Upper lobe of left lung (tissue), 4 donors: ENCODE measurements around the gene NEURL1.

Source experiments
- EP300 ChIP-seq, 4 donors: sonication (generic); formaldehyde crosslinking; IDR thresholded peaks; one replicate each; pipeline ENCODE4 v1.5.1; 2017; ENCODE audit warnings: antibody characterized with exemption in 4 of 4, control low read depth in 2 of 4
- POLR2A ChIP-seq, 4 donors: fragments of 450-650 bp; IDR thresholded peaks; one replicate each; pipeline ENCODE4 v1.5.1; 2016 to 2017; ENCODE audit warnings: antibody characterized with exemption in 4 of 4, mild to moderate bottlenecking in 2 of 4
- TF ChIP-seq, protein P1 (sequence below), 6 experiments: fragments of 450-650 bp in 4 of 6; fragments of 200-600 bp in 2 of 6; sonication (generic) in 2 of 6; IDR thresholded peaks; one replicate each; pipeline ENCODE4 v1.5.1; 2016 to 2019; ENCODE audit warnings: antibody characterized with exemption in 6 of 6

GRCh38 chr10:103519798-103520197, 26.3 kb downstream of the NEURL1 start:
- TF ChIP-seq POLR2A (IDR thresholded peaks at IDR 0.05) (no peak), EP300 (IDR thresholded peaks at IDR 0.05) (no peak)
- TF ChIP-seq, protein P1, sequence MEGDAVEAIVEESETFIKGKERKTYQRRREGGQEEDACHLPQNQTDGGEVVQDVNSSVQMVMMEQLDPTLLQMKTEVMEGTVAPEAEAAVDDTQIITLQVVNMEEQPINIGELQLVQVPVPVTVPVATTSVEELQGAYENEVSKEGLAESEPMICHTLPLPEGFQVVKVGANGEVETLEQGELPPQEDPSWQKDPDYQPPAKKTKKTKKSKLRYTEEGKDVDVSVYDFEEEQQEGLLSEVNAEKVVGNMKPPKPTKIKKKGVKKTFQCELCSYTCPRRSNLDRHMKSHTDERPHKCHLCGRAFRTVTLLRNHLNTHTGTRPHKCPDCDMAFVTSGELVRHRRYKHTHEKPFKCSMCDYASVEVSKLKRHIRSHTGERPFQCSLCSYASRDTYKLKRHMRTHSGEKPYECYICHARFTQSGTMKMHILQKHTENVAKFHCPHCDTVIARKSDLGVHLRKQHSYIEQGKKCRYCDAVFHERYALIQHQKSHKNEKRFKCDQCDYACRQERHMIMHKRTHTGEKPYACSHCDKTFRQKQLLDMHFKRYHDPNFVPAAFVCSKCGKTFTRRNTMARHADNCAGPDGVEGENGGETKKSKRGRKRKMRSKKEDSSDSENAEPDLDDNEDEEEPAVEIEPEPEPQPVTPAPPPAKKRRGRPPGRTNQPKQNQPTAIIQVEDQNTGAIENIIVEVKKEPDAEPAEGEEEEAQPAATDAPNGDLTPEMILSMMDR (IDR thresholded peaks at IDR 0.05) = no peak
